GM20000 (cell line): ENCODE data around the gene MINK1.
"Not testable (repeated sequence)": the region's sequence is repeated elsewhere in the genome, so short reads cannot be mapped to it uniquely, and the experiment has no call there.

Experiments used
- DNase-seq: peaks from one replicate; pipeline ENCODE4 v3.0.0; 2012; ENCODE audit warnings: low spot score
- TF ChIP-seq, protein P1 (sequence below): IDR thresholded peaks from 2 replicates; pipeline ENCODE4 v1.5.1; 2012; ENCODE audit warnings: mild to moderate bottlenecking, control low read depth; ENCODE audit errors: extremely low read depth, missing control alignments

Gene MINK1

GRCh38 chr17:4899341-4900230 is 66.4 kb downstream of the MINK1 start, which contains the start of gene C17orf107:
Gene C17orf107 (plus strand): TSS chr17:4899536. CDS start chr17:4899763, 227 bp downstream.
- TF ChIP-seq, protein P1, sequence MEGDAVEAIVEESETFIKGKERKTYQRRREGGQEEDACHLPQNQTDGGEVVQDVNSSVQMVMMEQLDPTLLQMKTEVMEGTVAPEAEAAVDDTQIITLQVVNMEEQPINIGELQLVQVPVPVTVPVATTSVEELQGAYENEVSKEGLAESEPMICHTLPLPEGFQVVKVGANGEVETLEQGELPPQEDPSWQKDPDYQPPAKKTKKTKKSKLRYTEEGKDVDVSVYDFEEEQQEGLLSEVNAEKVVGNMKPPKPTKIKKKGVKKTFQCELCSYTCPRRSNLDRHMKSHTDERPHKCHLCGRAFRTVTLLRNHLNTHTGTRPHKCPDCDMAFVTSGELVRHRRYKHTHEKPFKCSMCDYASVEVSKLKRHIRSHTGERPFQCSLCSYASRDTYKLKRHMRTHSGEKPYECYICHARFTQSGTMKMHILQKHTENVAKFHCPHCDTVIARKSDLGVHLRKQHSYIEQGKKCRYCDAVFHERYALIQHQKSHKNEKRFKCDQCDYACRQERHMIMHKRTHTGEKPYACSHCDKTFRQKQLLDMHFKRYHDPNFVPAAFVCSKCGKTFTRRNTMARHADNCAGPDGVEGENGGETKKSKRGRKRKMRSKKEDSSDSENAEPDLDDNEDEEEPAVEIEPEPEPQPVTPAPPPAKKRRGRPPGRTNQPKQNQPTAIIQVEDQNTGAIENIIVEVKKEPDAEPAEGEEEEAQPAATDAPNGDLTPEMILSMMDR = no peak
- DNase-seq = peak; percentile 95

GRCh38 chr17:4900231-4901107 is 67.3 kb downstream of the MINK1 start:
- DNase-seq = peak; percentile 59
- TF ChIP-seq, protein P1 = no peak

DNA sequence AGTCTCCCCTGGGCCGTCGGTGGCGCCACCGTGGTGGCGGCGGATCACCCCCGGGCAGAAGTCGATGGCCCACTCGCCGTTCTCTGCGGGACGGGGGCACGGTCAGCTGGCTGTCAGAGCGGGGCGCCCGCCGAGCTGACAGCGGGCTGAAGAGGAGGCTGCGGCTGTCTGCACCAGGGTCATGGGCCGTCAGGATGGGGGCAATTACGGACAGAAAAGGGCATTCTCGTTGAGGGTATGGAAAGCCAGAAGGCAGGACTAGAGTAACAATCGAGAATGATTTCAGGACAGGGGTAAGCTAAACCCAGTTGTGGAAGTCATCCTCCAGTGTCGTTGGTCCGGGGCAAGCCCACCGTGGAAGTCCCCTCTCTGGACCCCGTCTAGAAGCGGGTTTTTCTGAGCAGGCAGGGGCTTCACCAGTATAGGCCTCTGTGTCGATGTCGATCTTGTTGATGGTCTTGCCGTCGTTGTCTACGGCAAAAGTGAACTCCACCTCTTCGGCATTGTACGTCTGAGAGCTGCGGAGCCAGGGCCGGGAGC is 68.0 kb downstream of the MINK1 start:
- TF ChIP-seq, protein P1 = no peak
- DNase-seq = no peak

DNA sequence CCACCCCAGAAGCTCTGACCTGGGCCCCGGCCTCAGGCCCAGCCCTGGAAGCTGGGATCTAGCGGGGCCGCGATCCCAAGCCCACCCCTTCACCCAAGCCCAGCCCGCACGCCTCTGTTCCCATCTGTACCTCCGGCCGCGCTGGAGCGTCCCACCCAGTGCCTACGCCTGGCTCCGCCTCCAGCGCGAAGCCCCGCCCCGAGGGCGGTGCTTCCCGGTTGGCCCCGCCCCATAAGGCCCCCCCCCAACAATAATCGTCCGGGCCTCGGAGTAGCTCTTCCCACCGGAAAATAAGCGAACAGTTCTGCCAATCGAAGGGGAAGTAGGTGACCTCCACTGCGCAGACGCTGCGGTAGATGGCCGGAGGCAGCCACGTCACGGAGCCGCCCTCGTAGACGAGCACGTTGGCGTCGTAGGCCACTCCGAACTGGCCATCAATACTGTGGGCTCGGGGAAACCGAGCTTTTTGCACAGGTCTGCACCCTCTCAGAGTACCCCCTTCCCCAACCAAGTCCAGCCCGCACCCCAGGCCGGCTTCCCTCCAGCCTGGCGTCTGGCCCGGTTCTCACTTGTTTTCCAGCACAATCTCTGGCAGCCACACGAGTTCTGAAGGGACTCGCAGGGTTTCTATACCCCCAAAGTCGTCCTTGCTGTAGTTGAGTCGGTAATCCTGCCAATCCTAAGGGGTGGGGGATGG is 68.7 kb downstream of the MINK1 start:
- DNase-seq = peak; percentile 65
- TF ChIP-seq, protein P1 = no peak

GRCh38 chr17:4902540-4902939 is 69.4 kb downstream of the MINK1 start:
- DNase-seq = peak; percentile 5
- TF ChIP-seq, protein P1 = no peak

DNA sequence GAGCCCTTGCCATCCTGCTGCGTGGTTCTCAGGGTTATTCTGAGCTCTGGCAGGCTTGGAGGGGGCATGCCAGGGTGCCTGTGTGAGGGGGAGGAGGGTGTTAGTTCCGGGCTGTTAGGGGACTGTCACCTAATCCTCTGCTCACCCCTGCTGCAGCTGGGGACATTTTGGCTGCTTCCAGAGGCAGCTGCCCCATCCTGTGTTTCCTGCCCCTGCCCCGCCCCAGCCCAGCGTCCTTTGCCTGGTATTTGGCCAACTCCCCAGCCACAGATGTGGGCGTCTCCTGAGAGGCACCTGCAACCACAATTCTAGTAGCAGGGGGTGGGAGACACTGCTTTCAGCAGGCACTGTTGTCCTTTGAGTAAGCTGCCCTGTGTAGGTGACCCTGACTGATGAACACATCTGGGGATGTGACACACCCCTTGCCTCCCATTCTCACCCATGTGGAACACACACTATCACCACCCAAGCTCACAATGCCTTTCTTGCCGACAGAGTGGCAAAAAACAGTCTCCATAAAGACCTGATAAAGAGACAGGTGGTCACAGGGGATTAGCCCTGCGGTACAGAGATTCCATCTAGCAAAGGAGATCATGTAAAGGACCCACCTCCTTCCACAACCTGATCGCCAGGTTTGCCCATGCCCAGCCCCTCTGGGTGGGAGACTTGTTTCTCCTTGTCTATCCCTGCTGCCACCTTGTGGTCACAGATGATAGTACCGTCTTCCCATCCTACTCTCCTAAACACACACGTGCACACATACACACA is 70.1 kb downstream of the MINK1 start, which contains the start of gene CHRNE:
Gene CHRNE (minus strand): TSS at position 48 of the 768 bp plus-strand sequence. CDS start 35 bp downstream, at position 13.
- DNase-seq = peak; percentile 63
- TF ChIP-seq, protein P1 = peak; percentile 62

DNA sequence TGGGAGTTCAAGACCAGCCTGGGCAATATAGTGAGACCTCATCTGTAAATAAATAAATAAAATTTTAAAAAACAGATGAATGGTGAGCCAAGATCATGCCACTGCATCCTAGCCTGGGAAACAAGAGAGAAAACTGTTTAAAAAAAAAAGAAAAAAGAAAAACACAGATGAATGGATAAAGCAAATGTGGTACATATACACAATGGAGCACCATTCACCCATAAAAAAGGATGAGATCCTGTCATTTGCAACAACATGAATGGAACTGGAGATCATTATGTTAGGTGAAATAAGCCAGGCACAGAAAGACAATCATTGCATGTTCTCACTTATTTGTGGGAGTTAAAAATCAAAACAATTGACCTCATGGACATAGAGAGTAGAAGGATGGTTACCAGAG is 73.5 kb downstream of the MINK1 start:
- not testable (repeated sequence) for DNase-seq
